Mammary epithelial cell (primary cell): ENCODE results near the gene PARD3.

Source experiments
- CTCF ChIP-seq, 2 donors: IDR thresholded peaks in 1 of 2; conservative IDR thresholded peaks in 1 of 2; 2 replicates each; pipeline ENCODE4 v1.5.1; 2011 to 2012; ENCODE audit warnings: inconsistent platforms in 2 of 2, low read length in 2 of 2, mild to moderate bottlenecking in 2 of 2, control low read depth in 1 of 2, low read depth in 1 of 2; ENCODE audit not compliant: insufficient read depth in 1 of 2; ENCODE audit errors: extremely low read depth in 1 of 2
- EZH2 ChIP-seq: IDR thresholded peaks from 2 replicates; pipeline ENCODE4 v1.6.1; 2012; ENCODE audit warnings: low read length, inconsistent platforms, borderline replicate concordance

GRCh38 chr10:34707656-34708055 lies 107.4 kb downstream of the PARD3 start:
- TF ChIP-seq CTCF (conservative IDR thresholded peaks at IDR 0.05 in 1 of 2, IDR thresholded peaks at IDR 0.05 in 1 of 2; ENCODE audit: extremely low read depth in 1 of 2, insufficient read depth in 1 of 2, low read depth in 1 of 2, low read length in 2 of 2) (no peak), EZH2 (no peak)
